Bone marrow (tissue), 2 donors: ENCODE results near the gene SHC2.
"Not testable (repeated sequence)": the region's sequence is repeated elsewhere in the genome, so short reads cannot be mapped to it uniquely, and the experiment has no call there.

Source experiments
- DNase-seq, 2 donors: peaks; one replicate each; lab custom pipeline; 2025; lab: John Stamatoyannopoulos, UW

The SHC2 gene

DNA sequence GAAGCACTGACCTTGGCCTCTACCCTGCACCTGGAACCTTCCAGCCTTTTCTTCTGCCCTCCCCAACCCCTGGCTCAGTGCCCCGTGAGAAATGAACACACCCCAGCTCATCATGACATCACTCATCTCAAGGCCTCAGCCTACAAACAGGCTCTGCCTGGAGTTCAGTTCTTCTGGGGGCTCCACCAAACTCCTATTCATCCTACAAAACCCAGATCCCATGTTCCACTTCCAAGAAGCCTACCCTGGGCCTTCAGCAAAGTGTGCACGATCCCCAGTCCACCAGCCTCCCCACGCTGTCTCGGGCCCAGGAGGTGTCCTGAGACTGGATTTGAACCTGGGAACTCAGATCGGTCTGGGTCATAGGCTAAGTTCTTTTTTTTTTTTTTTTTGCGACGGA, 9.0 kb upstream of the SHC2 start:
- no peak for DNase-seq

DNA sequence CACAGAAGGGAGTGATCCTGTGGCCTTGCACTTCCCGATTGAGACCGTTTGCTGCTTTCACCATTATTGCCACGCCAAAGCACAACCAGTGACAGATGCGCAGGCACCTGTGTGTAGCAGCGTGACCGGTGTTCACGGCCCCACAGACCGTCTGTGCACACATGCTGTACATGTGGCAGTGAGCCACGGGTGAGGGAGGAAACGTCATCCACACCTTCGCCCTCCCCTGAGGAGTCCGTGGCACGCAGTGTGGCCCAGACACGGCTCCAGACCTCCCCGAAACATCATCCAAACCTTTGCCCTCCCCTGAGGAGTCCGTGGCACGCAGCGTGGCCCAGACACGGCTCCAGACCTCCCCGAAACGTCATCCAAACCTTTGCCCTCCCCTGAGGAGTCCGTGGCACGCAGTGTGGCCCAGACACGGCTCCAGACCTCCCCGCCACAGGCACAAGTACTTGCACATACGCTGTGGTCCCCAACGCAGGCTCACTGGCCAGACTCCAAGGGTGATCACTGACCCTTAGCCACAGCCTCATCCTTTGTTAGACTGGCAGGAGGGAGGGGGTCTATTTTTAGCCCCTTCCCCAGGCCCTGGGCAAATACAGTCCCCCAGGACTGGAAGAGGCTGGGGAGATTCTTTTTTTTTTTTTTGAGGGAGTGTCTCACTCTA, 7.9 kb upstream of the SHC2 start:
- no peak for DNase-seq

DNA sequence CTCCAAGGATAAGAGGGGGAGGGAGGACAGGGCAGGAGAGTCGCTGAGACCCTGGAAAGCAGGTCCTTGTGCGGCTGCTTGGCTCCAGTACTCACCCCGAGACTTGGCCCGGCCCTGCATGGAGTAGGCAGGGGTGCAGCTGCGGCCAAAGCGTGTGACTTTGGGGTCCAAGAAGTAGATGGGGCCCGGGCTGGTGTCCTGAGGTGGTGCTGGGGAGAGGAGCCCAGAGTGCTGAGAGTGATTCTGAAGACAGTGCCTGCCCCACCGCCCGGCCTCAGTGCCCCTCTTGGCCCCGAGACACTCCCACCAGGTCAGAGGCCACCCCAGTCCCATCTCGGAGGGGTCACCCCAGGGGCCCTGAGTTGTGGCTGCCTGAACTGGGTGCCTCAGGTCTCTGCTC, 6.7 kb upstream of the SHC2 start:
- no peak for DNase-seq

DNA sequence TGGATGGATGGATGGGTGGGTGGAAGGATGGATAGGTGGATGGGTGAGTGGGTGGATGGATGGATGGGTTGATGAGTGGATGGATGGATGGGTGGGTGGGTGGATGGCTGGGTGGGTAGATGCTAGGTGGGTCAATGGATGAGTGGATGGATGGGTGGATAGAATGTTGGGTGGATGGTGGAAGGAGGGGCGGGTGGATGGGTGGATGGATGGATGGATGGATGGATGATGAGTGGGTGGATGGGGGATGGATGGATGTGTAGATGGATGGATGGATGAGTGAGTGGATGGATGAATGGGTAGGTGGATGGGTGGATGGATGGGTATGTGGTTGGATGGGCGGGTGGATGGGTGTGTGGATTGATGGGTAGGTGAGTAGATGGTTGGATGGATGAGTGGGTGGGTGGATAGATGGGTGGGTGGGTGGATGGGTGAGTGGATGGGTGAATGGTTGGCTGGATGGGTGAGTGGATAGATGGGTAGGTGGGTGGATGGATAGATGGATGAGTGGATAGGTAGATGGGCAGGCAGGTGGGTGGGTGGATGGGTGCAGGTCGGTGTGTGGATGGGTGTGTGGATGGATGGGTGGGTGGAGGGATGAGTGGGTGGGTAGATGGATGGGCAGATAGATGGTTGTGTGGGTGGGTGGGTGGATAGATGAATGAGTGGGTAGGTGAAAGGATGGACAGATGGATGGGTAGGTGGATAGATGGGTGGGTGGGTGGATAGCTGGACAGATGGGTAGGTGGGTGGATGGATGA, 4.4 kb upstream of the SHC2 start:
- no peak for DNase-seq

DNA sequence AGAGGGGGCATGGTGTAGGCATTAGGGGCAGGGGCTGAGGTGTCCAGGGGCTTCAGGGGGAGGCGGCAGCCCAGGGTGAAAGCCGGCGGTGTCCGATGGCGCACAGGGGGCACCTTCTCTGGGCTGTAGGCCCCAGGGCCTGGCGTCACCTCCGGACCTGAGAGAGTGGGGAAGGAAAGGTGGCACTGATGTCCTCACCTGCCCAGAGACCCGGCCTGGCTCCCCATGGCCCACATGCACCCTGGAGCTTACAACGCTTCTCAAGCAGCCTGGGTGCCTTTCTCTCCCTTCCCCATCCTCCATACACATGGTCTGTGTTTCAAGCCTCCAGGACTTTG, 3.3 kb upstream of the SHC2 start:
- DNase-seq, result no peak

DNA sequence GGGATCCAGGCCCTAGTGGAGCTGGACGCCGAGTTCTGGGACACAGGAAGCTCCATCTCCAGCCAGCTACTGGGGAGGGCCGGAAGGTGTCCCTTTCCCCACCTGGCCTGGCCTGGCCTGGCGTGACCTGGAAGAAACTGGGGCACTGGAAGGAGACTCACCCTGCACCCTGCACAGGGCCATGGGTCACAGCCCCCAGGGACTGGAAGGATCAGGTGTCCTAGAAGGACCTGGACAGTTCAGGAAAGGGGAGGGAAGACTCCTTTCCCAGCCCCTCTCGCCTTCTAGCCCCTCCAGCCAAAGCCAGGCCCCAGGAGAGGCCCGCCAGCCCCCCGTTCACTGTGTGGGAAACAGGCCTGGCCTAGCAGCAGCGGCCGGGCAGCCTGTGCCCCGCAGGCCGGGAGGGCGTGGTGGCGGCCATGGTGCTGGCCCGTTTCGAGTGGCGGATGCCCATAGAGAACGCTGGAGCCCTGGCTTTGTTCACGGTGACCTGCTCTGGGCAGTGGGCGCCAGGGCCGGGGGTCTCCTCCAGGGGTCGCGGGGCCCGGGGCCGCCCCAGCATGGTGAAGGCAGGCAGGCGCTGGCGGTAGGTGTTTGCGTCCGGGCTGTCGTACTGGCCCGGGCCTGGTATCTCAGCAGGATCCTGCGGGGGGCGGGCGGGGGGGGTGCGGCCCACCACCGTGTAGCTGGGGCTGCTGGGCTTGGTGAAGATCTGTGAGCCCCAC, 2.8 kb upstream of the SHC2 start:
- DNase-seq, result no peak

DNA sequence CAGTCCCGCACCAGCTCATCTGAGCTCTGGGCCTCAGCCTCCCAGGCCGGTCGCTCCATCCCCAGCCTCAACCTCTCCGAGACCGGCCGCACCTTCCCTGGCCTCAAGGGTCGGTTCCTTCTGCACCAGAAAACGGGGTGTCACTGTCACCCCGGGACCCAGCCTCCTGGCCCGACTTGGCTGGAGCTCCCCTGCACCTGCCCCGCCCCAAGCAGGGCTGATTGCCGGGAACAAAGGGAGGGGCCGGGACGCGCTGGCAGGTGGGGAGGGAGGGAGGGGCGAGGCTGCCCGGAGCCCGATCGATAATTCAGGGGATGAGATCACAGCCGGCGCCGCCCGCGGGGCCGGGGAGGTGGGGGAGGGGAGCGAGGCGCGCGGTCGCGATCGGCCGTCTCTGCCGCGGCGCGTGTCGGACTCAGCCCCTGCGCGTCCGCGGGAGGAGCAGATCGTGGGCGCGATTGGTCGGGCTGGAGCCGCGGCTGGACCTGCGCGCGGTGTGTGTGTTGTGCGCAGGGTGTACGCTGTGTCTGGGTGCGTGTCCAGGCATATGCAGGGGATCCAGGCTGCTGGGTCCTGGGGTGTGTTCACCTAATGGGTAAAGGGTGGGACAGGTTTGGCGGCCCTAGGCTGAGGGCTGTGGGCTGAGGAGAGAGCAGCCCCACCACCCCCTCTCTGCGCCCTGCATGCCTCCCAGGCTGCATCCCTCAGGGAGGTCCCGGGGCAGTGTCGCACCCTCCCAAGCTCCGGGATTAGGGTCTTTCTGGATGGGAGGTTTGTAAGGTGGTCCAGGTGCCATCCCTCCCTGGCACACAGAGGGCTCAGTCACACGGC, 1.1 kb upstream of the SHC2 start:
- no peak for DNase-seq

DNA sequence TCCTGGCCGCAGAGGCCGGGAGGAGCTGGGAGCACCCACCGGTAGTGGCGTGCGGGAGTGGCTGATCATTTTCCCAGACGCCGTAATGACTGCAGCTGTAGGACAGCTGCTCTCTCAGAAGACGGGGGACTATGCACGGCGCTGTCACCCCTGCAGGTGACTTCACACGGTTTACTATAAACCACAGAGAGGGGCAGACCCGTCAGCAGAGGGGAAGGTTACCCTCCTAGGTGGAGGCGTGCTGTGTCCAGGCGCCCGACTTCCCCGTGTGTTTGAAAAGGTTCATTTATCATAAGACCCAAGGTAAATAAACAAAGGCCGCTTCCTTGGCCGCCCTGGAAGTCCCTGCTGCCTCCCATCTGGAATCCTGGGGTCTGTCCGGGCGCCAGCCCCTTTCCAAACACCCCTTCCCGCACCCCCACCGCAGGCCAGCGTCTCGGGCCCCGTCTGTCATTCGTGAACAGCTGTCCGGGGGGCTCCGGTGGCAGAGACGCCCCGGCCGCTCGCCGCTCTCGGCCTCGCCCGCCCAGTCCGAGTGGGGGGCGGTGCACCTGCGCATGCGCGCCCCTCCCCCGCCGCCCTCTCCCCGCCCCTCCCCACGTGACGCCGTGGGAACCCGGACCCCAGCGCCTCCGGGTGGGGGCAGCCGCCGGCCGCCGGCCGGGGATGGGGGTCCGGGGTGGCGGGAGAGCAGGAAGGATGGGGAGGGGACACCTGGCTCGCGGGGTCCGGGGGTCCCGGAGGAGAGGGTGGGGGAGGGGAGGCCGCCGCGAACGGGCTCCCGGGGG, 915 bp downstream of the SHC2 start:
- DNase-seq, result no peak

DNA sequence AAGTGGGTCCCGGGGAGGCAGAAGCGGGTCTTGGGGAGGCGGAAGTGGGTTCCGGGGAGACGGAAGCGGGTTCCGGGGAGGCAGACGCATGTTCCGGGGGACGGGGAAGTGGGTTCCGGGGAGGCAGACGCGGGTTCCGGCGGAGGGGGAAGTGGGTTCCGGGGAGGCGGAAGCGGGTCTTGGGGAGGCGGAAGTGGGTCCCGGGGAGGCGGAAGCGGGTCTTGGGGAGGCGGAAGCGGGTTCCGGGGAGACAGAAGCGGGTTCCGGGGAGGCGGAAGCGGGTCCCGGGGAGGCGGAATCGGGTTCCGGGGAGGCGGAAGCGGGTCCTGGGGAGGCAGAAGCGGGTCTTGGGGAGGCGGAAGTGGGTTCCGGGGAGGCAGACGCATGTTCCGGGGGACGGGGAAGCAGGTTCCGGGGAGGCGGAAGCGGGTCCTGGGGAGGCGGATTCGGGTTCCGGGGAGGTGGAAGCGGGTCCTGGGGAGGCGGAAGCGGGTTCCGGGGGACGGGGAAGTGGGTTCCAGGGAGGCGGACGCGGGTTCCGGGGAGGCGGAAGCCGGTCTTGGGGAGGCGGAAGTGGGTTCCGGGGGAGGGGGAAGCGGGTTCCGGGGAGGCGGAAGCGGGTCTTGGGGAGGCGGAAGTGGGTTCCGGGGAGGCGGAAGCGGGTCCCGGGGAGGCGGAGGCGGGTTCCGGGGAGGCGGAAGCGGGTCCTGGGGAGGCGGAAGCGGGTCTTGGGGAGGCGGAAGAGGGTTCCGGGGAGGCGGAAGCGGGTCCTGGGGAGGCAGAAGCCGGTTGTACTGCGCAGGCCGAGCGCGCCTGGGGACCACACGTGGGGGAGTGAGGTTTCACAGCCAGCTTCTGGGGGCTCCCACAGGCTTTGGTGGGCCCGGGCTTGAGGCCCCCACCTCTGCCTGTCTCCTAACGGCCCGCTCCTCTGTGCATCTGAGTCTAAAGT, 2.5 kb downstream of the SHC2 start:
- no peak for DNase-seq

DNA sequence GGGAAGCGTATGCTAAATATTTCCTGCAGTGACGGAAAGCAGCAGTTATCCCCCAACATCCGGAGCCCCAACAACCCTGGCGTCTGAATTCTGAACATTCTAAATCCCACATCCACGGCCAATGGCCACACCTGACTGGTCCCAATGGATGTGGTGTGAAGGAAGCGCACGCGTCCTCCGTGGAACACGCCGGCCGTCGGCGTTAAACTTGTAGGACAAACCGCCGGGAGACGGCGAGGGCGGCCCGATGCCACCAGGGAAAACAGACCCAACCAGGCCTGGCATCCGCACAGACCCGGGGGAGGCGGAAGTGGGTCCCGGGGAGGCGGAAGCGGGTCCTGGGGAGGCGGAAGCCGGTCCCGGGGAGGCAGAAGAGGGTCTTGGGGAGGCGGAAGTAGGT, 3.2 kb downstream of the SHC2 start:
- DNase-seq, result no peak

DNA sequence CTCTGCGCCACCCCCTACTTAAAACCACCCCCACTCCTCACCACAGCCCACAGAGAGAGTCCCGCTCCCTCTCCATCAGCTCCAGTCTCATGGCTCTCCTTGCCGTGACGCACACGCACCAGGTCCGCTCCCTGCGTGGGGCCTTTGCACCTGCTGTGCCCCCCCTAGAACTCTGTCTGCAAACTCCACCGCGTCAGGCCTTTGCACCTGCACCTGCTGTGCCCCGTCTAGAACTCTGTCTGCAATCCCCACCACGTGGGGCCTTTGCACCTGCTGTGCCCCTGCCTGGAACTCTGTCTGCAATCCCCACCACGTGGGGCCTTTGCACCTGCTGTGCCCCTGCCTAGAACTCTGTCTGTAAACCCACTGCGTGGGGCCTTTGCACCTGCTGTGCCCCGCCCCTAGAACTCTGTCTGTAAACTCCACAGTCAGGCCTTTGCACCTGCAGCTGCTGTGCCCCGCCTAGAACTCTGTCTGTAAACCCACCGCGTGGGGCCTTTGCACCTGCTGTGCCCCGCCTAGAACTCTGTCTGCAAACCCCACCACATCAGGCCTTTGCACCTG, 4.2 kb downstream of the SHC2 start:
- DNase-seq, result no peak

DNA sequence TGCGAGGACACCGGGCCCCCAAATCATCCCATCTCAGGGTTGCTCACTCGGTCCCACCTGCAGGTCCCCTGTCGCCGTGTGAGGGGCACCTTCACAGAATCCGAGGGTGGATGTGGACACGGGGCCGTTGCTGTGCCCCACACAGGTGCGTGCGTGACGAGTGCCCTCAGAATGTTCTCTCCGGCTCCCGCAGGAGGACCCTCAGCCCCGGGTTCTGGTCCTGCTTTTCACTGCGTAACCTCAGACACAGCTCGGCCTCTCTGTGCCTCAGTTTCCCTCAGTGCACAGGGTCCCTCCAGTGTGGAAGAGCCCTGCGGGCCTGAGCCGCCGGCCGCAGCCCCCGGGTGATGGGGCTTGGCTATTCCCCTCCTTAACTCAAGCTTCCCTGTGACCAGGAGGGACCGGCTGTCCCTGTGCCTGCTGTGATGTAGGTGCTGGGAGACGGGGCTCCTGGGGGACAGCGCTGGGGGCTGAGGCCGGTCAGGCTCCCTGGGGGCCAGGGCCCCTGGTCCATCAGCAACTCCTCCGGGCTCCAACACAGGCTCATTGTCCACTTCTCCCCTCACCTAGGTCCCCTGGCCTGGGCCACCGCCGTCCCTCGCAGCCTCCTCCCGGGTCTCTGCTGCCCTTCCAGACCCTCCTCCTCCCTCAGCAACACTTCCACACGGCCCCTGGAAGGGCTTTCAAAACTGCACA, 4.8 kb downstream of the SHC2 start:
- DNase-seq, result no peak

DNA sequence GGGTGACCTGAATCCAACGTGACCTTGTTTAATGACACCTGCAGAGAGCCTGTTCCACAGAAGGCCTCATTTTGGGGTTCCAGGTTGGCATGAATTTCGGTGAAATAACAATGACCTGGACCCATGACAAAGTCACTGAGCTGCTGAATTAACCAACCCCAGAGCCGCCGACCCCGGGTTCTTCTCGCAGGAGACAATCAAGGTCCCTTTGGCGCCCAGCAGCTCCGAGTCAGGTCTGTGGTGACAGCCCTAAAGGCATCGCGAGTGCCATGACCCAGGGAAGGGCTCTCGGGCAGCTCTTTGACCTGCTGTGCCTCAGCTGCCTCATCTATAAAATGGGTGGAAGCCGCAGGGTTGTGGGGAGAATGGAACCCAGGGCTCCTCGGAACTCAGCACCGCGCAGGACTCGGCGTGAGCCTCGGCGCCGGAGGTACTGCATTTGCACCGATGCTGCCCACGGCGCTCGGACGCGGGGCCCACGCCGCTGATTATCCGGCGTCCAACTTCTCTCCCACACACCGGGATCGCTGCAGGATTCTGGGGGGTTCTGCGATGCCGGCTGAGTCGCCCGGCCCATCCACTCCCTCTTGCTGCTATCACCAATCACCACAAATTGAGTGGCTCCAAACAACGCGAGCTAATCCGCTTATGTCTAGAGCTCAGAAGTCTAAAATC, 5.7 kb downstream of the SHC2 start:
- DNase-seq, result no peak

DNA sequence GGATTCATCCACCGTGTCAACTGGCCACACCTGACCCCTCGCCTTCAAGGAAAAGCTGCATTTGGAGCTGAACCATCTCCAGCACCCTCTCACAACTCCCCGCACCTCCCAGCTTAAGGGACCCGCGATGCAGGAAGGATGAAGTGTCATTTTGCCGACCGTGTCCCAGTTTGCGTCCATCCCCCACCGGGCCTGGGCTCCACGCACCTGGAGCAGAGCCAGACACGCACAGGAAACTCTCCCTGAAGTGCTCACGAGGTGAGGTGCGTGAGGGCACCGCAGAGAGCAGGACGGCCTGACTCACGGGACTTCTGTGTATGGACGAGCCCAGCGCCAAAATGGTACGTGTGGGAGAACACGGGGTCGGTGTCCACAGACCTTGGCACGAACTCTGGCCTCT, 7.2 kb downstream of the SHC2 start:
- DNase-seq, result no peak

DNA sequence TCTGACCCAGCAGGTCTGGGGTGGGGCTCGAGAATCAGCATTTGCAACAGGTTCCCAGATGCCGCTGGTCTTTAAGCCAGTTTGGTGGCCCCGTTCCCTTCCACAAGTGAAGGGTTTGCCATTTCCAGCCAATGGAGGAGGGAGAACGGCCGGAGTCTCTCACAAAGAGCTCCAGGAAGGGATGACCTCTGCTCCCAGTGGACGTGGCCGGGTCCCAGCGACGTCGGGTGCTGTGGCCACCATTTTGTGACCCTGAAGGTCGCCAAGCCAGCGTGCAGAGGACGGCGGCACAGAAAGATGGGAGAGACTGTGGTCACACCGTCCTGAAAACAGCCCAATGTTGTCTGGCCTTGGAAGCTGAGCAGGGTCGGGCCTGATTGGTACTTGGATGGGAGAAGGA, 8.0 kb downstream of the SHC2 start:
- DNase-seq, result no peak

DNA sequence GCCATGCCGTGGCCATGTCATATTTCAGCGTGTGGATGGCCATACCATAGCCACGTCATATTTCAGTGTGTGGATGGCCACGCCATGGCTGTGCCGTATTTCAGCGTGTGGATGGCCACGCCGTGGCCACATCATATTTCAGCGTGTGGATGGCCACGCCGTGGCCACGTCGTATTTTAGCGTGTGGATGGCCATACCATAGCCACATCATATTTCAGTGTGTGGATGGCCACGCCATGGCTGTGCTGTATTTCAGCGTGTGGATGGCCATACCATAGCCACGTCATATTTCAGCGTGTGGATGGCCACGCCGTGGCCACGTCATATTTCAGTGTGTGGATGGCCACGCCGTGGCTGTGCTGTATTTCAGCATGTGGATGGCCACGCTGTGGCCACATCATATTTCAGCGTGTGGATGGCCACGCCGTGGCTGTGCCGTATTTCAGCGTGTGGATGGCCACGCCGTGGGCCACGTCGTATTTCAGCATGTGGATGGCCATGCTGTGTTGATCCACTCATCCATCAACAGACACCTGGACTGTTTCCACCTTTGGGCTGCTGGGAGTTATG, 9.8 kb downstream of the SHC2 start:
- not testable (repeated sequence) for DNase-seq

DNA sequence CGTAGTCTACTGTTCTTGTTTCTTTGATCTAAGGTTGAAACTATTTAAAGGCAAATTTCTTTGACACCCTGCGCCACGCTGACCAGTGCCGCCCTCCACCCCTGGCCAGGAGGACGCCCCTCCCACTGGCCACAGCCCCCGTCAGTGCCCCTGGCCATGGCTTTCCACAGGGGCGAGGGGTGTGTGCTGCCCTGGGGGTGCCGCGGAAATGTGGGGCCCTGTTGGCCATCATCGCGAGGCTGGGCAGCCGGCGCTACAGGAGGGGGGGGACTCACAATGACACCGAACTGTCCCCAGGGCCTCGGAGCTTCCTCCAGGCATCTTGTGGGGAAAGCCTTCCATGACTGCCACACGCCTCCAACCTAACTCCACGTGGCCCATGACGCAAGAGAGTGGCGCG, 10.9 kb downstream of the SHC2 start:
- no peak for DNase-seq

DNA sequence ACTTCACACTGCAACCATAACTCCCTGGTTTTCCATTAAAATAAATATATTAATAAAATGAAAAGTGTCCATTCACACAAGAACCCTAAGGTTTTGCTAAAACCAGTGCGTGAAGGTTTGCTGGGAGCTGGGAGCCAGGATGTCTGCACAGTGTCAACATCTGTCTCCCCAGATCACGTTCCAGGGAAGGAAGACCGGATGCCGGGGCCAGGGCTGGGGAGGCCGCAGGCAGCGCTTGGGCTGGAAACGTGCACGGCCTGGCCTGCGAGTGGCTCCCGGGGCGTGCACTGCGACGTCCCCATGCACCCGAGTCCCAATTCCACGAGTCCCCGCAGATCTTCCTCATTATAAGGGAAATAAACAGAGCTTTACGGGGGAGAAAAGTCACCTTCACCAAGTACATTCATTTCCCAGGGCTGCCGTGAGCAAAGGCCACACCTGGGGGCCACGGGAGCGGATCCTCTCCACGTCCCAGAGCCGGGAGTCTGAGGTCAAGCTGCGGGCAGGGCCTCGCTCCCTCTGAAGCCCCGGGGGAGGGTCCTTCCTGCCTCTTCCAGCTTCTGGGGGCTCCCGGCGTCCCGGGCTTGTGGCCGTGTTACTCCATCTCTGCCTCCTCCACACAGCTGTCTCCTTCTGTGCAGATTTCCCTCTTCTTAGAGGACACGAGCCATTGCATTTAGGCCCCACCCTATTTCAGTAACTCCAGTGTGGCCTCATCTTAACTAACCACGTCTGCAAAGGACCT, 12.8 kb downstream of the SHC2 start:
- DNase-seq, result no peak
